IPS-NIHi7 (cell line): ENCODE data around the gene PRR3.
A peak's percentile ranks its signal among the peaks of the same experiment; 100 is the strongest.

Experiments used
- DNase-seq: peaks from one replicate; pipeline ENCODE4 v3.0.0; 2012; ENCODE audit warnings: mixed read lengths; ENCODE audit errors: extremely low spot score

Gene PRR3

GRCh38 chr6:30537931-30538330 lies 19.2 kb upstream of the PRR3 start:
- DNase-seq, result no peak

GRCh38 chr6:30541515-30542403 lies 15.3 kb upstream of the PRR3 start:
- peak; percentile 80 for DNase-seq

DNA sequence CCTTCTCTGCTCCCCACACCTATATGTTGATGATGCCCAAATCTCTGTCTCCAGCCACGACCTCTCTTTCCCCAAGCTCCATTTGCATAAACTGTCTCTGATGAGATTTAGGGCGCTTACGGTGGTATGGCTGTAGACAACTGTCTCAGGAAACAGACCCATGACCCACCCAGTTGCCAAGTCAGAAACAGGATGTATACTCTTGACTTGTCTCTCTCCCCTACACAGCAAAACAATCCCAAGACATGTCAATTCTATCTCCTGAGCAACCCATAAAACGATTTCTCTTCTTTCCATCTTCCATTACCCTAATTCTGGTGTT lies 14.7 kb upstream of the PRR3 start:
- DNase-seq, result no peak

DNA sequence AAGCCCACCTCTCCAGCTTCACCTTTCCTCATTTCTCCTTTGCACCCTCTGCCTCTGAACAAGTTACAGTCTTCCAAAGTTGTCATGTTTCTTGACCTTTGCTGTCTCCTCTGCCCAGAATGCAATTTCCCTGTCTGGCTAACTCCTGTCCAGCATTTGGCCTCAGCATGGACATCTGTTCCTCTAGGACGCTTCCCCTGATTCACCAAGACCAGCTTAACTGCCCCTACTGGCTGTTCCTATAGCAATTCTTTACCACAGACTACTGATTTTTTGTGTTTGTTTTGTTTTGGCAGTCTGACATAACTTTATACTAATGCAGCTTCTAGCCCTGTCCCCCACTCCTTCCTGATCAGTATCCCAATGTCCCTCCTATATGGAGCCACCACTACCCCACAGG lies 14.2 kb upstream of the PRR3 start:
- no peak for DNase-seq

GRCh38 chr6:30543821-30544220 lies 13.3 kb upstream of the PRR3 start:
- DNase-seq, result no peak

- DNase-seq, result peak; percentile 64
Observed at GRCh38 chr6:30544666-30545272, 12.3 kb upstream of the PRR3 start.

DNA sequence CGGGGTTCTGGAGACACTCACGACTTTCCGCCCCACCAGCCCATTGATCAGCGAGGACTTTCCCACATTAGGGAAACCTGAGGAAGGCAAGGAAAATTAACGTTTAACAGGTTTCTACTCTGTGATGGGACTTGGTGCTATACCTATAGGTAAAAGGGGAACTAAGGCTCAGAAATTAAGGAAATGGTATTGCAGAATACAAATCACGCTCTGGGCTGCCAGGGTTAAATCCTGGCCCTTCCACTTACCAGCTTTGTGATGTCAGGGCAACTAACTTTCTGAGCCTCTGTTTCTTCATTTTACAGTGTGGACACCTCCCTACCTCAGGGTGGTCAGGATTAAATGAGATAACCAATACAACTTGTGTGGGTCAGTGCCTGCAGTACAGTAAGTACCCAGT lies 9.6 kb upstream of the PRR3 start:
- no peak for DNase-seq

DNA sequence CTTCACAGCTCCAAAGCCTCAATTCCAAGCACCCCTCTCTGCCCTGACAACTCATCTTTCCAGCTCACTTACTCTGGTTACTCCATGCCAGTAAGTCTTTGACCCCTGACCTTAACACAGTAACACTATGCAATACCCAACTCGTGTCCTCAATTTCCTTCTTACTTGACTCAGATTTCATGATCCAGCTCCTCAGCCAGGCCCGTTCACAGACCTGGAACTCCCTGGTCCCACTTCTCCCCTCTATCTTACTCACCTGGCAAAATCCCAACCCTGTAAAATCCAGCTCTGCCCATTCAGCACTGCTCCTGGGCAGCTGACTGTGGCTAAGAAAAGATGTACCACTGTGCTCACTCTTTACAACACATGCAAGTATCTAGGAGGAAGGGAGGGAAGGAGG lies 8.7 kb upstream of the PRR3 start:
- no peak for DNase-seq

- DNase-seq, result no peak
Observed at GRCh38 chr6:30554404-30554803, 2.7 kb upstream of the PRR3 start.

DNA sequence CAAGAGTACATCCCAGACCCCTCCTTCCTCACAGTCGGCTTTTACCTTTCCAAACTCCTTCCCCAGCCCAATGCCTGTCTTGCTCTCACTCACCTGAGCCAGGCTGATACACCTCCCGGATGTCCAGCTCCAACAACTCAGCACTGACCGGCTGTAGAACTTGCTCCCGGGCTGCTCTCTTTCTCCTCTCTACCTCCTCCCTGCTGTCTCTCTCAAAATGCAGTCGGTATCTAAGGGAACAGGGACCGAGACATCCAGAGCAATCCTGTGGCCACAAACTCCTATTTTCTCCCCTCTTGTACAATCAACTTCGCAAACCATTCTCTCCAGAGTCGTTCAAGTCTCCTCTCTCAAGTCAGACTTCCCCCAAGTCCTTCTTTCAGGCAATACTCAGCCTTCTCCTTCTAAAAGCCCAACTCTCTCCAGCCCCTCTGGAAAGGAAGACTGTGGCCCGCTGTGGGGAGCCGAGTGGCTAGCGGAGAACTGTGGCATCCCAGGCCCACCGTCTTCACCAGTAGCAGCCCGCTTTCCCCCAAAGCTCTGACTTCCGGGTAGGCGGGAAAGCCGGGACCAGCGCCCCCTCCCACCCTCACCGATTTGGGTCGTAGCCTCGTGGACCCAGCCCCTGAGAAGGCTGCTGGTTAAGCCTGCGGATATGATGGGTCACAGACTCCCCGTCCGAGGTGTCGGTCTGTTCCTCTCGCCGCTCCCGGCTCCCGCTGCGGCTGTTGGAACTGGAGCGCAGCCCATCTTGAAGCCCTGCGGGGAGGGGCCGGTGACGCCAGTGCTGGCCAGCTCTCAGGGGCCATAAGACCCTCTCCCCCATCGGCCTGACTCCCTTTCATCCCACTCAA lies 1.9 kb upstream of the PRR3 start:
- peak; percentile 62 for DNase-seq

DNA sequence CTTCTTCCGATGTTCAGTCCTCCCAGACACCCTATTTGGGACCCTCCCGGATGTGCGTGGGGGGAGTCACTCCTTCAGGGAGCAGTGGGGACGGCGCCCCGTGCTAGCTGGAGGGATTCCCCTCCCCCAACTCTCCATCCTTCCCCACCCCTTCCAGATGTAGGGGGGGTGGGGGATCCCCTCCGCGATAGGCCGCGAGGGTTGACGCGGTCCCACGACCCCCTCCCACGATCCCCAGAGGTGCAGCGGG lies 1.4 kb upstream of the PRR3 start:
- DNase-seq, result no peak

DNA sequence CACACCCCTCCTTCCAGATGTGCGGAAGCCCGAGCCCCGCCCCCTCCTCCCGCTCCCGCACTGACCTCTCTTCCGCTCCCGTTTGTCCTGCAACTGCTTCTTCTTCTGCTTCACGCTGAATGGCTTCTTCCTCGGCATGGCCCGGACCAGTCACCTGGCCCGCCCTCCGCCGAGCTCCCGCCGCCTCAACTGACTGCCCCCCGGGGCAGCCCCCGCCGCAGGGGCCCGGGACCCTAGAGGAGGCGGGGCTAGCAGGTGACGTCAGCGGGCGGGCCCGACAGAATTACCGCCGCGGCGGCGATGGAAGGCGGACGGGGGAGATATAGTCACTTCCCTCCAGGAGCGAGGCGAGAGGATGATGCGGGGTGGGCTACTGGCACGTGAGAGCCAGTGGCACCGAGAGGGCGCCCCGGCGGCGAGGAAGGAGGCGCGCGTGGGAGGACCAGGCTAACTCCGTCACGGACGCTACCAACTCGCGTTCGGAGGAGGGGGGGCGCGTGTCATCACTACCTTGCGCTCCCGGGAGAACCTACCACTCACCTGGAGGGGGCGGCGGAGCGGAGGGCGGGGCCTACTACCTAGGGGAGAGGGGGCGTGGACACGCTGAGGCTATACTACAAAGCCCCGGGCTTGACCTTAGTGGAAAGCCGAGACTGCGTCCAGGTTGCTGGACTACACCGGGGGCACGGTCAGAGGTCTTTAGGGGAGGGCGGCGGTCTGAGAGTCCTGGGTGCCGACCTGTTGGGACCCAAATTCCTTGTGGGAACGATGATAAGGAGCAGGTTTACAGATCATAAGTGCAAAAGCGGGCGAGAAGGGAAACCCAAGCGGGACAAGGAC lies 809 bp upstream of the PRR3 start, which contains the start of gene GNL1:
Gene GNL1 (minus strand): TSS at position 424 of the 840 bp plus-strand sequence. CDS start 286 bp downstream, at position 138.
- peak; percentile 93 for DNase-seq

DNA sequence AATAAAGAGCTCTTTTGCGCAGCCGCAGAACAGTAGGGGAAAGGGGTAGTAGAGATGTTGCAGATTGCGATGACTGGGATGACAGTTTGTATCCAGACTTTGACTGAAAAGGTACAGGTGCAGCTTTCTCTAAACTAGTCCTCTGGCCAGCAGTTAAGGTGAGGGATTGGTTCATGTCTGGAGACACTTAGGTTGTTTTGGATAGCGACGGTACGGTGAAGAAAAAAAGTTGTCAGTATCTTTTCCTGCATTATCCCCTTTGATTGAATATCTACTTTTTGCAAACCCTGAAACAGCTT lies 537 bp downstream of the PRR3 start:
- no peak for DNase-seq

- no peak for DNase-seq
Observed at GRCh38 chr6:30560930-30561329, 3.8 kb downstream of the PRR3 start.

- DNase-seq, result no peak
Observed at GRCh38 chr6:30562470-30563425, 5.7 kb downstream of the PRR3 start.

DNA sequence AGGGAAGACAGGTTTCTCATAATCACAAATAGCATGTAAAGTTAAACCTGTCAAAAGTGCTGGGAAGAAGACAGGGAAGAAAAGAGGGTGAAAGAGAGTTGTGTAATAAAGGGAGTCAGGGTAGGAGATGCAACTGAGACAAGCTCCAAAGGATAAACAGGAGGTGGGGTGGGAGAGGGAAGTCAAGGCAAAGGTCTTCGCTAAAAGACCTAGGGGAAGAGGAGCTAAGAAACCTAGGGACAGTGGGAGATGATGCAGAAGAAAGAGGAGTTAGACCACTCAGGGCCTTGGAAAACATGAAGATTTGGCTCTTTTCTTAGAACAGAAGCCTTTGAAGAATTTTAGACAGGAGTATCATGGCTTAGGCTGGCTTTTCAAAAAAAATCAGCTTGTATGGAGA lies 7.0 kb downstream of the PRR3 start:
- no peak for DNase-seq

DNA sequence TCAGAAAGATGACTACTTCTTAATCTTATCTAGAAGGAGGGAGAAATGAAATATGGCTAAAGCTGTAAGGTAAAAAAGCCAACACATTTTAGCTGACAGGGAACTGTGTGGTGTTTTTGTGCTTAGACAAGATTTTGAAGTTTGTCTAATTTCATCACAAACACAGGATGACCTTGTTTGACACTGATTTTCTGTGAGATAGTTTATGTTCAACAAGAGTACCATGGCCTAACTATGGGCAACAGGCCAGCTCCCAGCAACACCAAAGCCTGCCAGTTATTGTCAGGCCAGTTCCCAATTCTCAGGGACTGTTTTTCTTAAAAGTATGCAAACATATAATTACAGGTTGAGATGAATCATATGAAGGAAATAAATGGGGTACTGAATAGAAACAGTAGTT lies 8.7 kb downstream of the PRR3 start:
- DNase-seq, result no peak

DNA sequence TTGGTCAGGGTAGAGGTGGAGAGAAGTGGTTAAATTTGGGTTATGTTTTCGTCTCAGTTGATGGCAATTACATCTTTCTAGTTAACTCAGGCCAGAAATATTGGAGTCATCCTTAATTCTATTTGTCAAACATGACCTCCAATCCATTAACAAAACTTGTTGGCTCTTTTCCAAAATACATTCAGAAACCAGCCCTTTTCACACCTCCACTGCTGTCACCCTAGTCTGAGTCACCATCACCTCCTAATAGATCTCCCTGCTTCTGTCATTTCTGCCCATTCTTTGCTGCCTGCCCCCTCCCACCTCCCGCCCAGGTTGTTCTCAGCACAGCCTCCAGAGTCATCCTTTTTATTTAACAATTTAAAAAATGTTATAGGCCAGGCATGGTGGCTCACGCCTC lies 11.2 kb downstream of the PRR3 start:
- DNase-seq, result no peak

DNA sequence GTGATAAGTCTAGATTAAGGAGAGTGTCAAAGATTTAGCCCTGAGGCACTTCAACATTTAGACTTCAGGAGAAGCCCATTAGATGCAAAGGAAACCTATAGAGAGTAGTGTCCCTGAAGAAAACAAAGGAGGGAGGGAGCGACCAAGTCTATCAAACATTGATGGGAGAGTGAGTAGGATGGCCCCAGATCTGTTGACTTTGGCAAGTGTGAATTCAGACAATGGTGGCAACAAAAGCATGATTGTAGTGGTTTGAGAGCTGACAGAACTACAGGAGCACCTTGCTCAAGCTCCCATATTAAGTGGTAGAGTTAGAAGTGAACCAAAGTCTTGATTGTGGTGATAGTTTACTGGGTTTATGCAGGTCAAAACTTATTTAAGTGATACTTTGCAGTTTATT lies 13.2 kb downstream of the PRR3 start:
- DNase-seq, result no peak

DNA sequence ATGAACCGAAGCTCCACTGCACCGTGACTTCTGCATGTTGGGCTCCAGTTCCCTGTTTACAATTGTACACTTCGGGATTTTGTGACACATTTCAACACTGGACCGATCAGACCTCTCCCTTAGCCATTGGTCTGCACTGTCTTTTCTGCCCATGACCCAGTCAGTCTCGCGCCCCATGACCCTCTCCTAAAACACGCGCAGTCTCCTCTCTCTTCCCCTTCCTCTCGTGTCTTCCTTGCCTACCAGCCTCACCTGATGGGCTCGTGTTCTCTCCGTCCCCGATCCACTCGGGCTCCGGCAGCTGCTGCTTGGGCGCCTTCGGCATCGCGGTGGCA lies 13.6 kb downstream of the PRR3 start:
- DNase-seq, result no peak
